SK-N-MC (cell line): ENCODE results near the gene ATP6V0A1.

Experiments used
- EZH2 ChIP-seq: fragments of 200-600 bp; sonication (generic); IDR thresholded peaks from one replicate; pipeline ENCODE4 v1.6.1; 2017; ENCODE audit warnings: antibody characterized with exemption
- POLR2AphosphoS5 ChIP-seq: IDR thresholded peaks from 2 replicates; pipeline ENCODE4 v1.6.1; 2012; ENCODE audit warnings: mild to moderate bottlenecking, low read depth, low read length, borderline replicate concordance

DNA sequence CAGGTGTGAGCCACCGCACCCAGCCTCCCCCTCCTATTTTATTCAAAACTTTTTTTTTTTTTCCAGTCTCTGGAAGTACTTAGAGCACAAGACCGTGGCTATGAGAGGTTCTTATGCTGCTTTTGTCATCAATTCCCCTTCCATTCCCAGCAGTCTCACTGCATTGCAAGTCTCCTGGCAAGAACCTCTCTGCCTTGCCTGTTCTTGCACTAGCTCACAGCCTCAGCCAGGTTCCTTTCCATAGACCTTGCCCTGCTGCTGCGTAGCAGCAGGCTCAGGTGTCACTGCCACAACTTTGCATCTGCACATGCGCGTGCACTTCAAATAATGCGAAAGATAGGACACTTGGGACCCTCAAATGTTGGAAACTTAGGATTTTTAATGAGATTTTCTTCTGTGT is 15.6 kb downstream of the ATP6V0A1 start:
- TF ChIP-seq EZH2: no peak
- no peak for TF ChIP-seq POLR2AphosphoS5
